Effector memory CD4-positive, alpha-beta T cell (primary cell): ENCODE measurements around the gene KLHL4.
"Not testable (repeated sequence)": the region's sequence is repeated elsewhere in the genome, so short reads cannot be mapped to it uniquely, and the experiment has no call there.

Source experiments
- DNase-seq, 3 donors: peaks; one replicate each; pipeline ENCODE4 v3.0.0-alpha.2; 2020
- H3K27ac ChIP-seq: 2 replicates; pipeline ENCODE4 v1.7.0; 2013; ENCODE audit warnings: mild to moderate bottlenecking, low read length, moderate library complexity; ENCODE audit not compliant: insufficient read depth, poor library complexity, severe bottlenecking
- H3K27me3 ChIP-seq: replicated peaks from 2 replicates; pipeline ENCODE4 v1.7.0; 2013; ENCODE audit warnings: mild to moderate bottlenecking, low read length; ENCODE audit not compliant: insufficient read depth, control insufficient read depth, poor library complexity, severe bottlenecking
- H3K36me3 ChIP-seq: 2 replicates; pipeline ENCODE4 v1.7.0; 2013; ENCODE audit warnings: mild to moderate bottlenecking, low read length, moderate library complexity; ENCODE audit not compliant: control insufficient read depth, insufficient read depth
- H3K4me1 ChIP-seq: 2 replicates; pipeline ENCODE4 v1.7.0; 2013; ENCODE audit warnings: low read length, mild to moderate bottlenecking; ENCODE audit not compliant: control insufficient read depth, insufficient read depth, poor library complexity, severe bottlenecking
- H3K4me3 ChIP-seq: 2 replicates; pipeline ENCODE4 v1.7.0; 2013; ENCODE audit warnings: low read length, low read depth, mild to moderate bottlenecking; ENCODE audit not compliant: insufficient read depth, poor library complexity, severe bottlenecking
- H3K9me3 ChIP-seq: 2 replicates; pipeline ENCODE4 v1.7.0; 2013; ENCODE audit warnings: mild to moderate bottlenecking, low read length, moderate library complexity; ENCODE audit not compliant: control insufficient read depth
- total RNA-seq, 3 donors: gene quantifications; one replicate each; lab custom pipeline; 2026; lab: John Stamatoyannopoulos, UW

Gene KLHL4
- total RNA-seq, result 0 to 0.17 (median 0.17) reads per million in 3 donors

DNA sequence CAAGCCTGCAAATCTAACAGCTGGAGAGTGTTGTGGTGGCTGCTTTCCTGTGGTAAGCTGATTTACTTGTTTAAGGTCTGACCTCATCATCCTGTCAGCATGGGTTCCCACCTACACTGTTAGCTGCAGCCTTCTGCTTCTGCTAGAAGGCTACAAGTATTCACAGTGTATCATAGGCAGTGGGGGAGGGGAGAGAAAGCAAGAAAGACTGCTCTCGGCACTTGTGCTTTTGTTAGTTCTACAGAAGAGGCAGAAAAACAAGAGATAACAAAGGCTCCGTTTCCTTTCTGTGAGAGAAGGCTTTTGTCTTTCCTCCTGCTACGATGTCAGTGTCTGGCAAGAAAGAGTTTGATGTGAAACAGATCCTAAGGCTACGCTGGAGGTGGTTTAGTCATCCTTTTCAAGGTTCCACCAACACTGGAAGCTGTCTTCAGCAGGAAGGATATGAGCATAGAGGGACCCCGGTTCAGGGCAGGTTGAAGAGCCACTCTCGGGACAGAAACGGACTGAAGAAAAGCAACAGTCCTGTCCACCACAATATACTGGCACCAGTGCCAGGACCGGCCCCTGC, at the start of gene KLHL4:
Gene KLHL4, plus strand, starts transcription at position 232 of the 571 bp plus-strand sequence. Its CDS starts 92 bp downstream, at position 324.
- no peaks in the 10 kb centered on the region for H3K9me3 ChIP-seq
- H3K4me1 ChIP-seq, result no peaks in the 10 kb centered on the region
- H3K27me3 ChIP-seq, result no peaks in the 10 kb centered on the region
- no peaks in the 10 kb centered on the region for H3K36me3 ChIP-seq
- DNase-seq, result no peak
- no peak within 1 kb of the TSS for H3K4me3 ChIP-seq
- no peak within 1 kb of the TSS for H3K27ac ChIP-seq

DNA sequence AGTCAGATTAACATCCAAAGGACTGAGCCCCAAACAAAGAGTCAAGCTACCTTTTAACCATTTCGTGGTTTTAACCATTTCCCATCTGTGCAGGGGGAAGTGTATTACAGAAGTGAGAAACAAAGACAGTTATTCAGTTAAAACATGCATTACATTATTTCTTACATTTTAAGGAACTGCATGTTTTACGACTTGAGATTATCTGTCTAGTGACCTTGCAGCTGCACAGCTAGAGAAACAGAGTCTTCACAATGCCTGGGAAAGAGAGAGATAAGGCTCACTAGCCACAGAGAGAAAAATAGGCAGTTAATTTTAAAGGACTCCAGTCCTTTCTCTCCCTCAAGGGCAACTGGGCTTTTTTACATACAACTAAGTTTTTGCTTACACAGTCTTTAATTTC, 48.7 kb upstream of the KLHL4 start:
- DNase-seq, result no peak

GRCh38 chrX:87475793-87476192, 41.8 kb upstream of the KLHL4 start:
- Histone ChIP-seq H3K9me3 (no peaks in the 10 kb centered on the region), H3K27me3 (no peaks in the 10 kb centered on the region), H3K36me3 (no peaks in the 10 kb centered on the region), H3K4me3 (no peak overlapping the region), H3K4me1 (no peaks in the 10 kb centered on the region), H3K27ac (no peak overlapping the region)
- no peak for DNase-seq

More for the DNA sequence above, 48.7 kb upstream of the KLHL4 start:
- no peak overlapping the region for H3K27ac ChIP-seq
- no peaks in the 10 kb centered on the region for H3K4me1 ChIP-seq
- H3K4me3 ChIP-seq, result no peak overlapping the region
- H3K36me3 ChIP-seq, result no peaks in the 10 kb centered on the region
- H3K9me3 ChIP-seq, result no peaks in the 10 kb centered on the region
- H3K27me3 ChIP-seq, result no peaks in the 10 kb centered on the region

GRCh38 chrX:87478703-87479102, 38.9 kb upstream of the KLHL4 start:
- not testable (repeated sequence) for H3K27me3 ChIP-seq, H3K36me3 ChIP-seq, H3K4me3 ChIP-seq, H3K9me3 ChIP-seq, H3K4me1 ChIP-seq, DNase-seq, H3K27ac ChIP-seq

GRCh38 chrX:87489071-87489470, 28.5 kb upstream of the KLHL4 start:
- H3K27ac ChIP-seq, result no peak overlapping the region
- H3K4me3 ChIP-seq, result no peak overlapping the region
- H3K4me1 ChIP-seq, result no peaks in the 10 kb centered on the region
- no peak for DNase-seq
- H3K27me3 ChIP-seq, result no peaks in the 10 kb centered on the region
- no peaks in the 10 kb centered on the region for H3K9me3 ChIP-seq
- no peaks in the 10 kb centered on the region for H3K36me3 ChIP-seq

DNA sequence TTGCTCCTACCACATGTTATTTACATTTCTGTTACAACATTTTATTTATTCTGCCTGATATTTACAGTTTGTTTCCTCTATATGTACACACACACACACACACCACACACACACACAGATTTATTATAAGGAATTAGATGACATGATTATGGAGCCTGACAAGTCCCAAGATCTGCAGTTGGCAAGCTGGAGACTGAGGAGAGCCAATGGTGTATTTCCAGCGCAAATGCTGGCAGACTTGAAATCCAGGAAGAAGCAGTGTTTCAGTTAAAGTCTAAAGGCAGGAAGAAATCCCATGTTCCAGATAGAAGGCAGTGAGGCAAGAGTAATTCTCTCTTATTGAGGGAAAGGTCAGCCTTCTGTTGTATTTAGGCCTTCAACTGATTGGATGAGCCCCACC, 1.8 kb upstream of the KLHL4 start:
- H3K4me3 ChIP-seq, result no peak overlapping the region
- H3K4me1 ChIP-seq, result no peaks in the 10 kb centered on the region
- no peaks in the 10 kb centered on the region for H3K9me3 ChIP-seq
- H3K36me3 ChIP-seq, result no peaks in the 10 kb centered on the region
- no peaks in the 10 kb centered on the region for H3K27me3 ChIP-seq
- no peak for DNase-seq
- no peak overlapping the region for H3K27ac ChIP-seq

DNA sequence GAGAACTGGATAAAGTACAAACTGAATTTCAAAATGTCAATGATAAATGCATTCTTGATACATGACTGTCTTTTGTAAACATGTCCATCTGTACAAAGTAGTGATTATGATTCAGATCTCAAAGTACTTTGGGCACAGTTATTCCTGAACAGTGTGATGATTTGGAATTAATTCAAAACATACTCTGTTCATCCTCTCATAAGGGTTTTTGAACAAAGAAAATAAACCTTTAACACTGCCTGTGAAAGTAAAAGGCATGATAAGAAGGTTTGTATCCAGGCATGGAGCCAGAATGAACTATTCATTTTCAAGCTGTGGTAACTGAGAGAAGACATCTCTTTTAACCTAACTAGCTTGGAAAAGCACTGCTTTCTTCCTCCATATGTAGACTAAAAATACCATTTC, 883 bp upstream of the KLHL4 start:
- no peaks in the 10 kb centered on the region for H3K27me3 ChIP-seq
- H3K4me3 ChIP-seq, result no peak overlapping the region
- no peak for DNase-seq
- H3K36me3 ChIP-seq, result no peaks in the 10 kb centered on the region
- H3K9me3 ChIP-seq, result no peaks in the 10 kb centered on the region
- H3K27ac ChIP-seq, result no peak overlapping the region
- H3K4me1 ChIP-seq, result no peaks in the 10 kb centered on the region

DNA sequence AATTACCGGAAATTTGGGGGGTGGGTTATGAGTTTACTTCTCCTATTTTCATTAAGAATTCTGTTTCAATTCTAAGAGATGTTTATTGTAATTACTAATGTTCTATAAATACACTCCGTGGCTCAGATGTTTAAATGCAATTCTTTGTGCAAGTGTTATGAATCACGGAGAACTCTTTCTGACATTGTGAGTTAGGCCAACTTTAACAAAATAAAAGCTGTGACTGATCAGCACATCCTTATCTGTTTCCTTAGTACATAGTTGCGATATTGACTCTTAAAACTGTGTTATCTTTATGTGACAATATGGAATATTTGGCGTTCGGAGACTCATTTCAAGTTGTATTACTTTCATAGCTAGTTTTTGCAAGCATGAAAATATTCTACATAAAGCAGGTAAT, 902 bp downstream of the KLHL4 start:
- no peaks in the 10 kb centered on the region for H3K36me3 ChIP-seq
- DNase-seq, result no peak
- no peak overlapping the region for H3K4me3 ChIP-seq
- H3K4me1 ChIP-seq, result no peaks in the 10 kb centered on the region
- H3K9me3 ChIP-seq, result no peaks in the 10 kb centered on the region
- H3K27ac ChIP-seq, result no peak overlapping the region
- no peaks in the 10 kb centered on the region for H3K27me3 ChIP-seq

GRCh38 chrX:87525771-87526229, 8.2 kb downstream of the KLHL4 start:
- no peaks in the 10 kb centered on the region for H3K36me3 ChIP-seq
- H3K27me3 ChIP-seq, result no peaks in the 10 kb centered on the region
- H3K4me1 ChIP-seq, result no peaks in the 10 kb centered on the region
- no peak overlapping the region for H3K4me3 ChIP-seq
- H3K9me3 ChIP-seq, result no peaks in the 10 kb centered on the region
- DNase-seq, result no peak
- H3K27ac ChIP-seq, result no peak overlapping the region

GRCh38 chrX:87526281-87526680, 8.7 kb downstream of the KLHL4 start:
- Histone ChIP-seq H3K4me1 (no peaks in the 10 kb centered on the region), H3K27me3 (no peaks in the 10 kb centered on the region), H3K9me3 (no peaks in the 10 kb centered on the region), H3K27ac (no peak overlapping the region), H3K36me3 (no peaks in the 10 kb centered on the region), H3K4me3 (no peak overlapping the region)
- DNase-seq, result no peak
